Smooth muscle cell (in vitro differentiated cells): ENCODE data around the gene RPL10A. TPM values are rescaled to one million over a fixed set of nuclear protein-coding genes. Genes with fewer than 3 reads are reported as not detected.

Experiments
- DNase-seq: peaks from one replicate; lab custom pipeline; 2025; ENCODE audit not compliant: unreplicated experiment; lab: John Stamatoyannopoulos, UW
- H2AFZ ChIP-seq: fragments of 200-600 bp; sonication (generic); 2 replicates; pipeline ENCODE4 v1.6.0; 2016; ENCODE audit warnings: antibody characterized with exemption, low read depth, mild to moderate bottlenecking
- H3F3A ChIP-seq: fragments of 200-600 bp; sonication (generic); 2 replicates; pipeline ENCODE4 v1.6.0; 2017; ENCODE audit warnings: antibody characterized with exemption, low read depth
- H3K27ac ChIP-seq: fragments of 200-600 bp; sonication (generic); 2 replicates; pipeline ENCODE4 v1.5.1; 2016; ENCODE audit warnings: low read depth, mild to moderate bottlenecking
- H3K27me3 ChIP-seq: fragments of 200-600 bp; sonication (generic); 2 replicates; pipeline ENCODE4 v1.6.1; 2016; ENCODE audit warnings: low read depth, mild to moderate bottlenecking
- H3K36me3 ChIP-seq: fragments of 200-600 bp; sonication (generic); 2 replicates; pipeline ENCODE4 v1.5.1; 2016; ENCODE audit warnings: low read depth
- H3K4me1 ChIP-seq: fragments of 200-600 bp; sonication (generic); 2 replicates; pipeline ENCODE4 v1.5.1; 2016; ENCODE audit warnings: low read depth
- H3K4me2 ChIP-seq: fragments of 200-600 bp; sonication (generic); 2 replicates; pipeline ENCODE4 v1.6.0; 2016; ENCODE audit warnings: mild to moderate bottlenecking
- H3K4me3 ChIP-seq: fragments of 200-600 bp; sonication (generic); 2 replicates; pipeline ENCODE4 v1.5.1; 2016; ENCODE audit warnings: mild to moderate bottlenecking
- H3K79me2 ChIP-seq: fragments of 200-600 bp; sonication (generic); 2 replicates; pipeline ENCODE4 v1.6.0; 2016; ENCODE audit warnings: low read depth, mild to moderate bottlenecking
- H3K9ac ChIP-seq: fragments of 200-600 bp; sonication (generic); 2 replicates; pipeline ENCODE4 v1.6.0; 2016; ENCODE audit warnings: low read depth
- H3K9me3 ChIP-seq: fragments of 200-600 bp; sonication (generic); replicated peaks from 2 replicates; pipeline ENCODE4 v1.5.1; 2016; ENCODE audit warnings: low read depth
- H4K20me1 ChIP-seq: fragments of 200-600 bp; sonication (generic); 2 replicates; pipeline ENCODE4 v1.6.0; 2016; ENCODE audit warnings: low read depth
- CTCF ChIP-seq: fragments of 200-600 bp; sonication (generic); IDR thresholded peaks from 2 replicates; pipeline ENCODE4 v1.5.1; 2017; ENCODE audit warnings: borderline replicate concordance, mild to moderate bottlenecking, antibody characterized with exemption; ENCODE audit not compliant: insufficient read depth, poor library complexity, severe bottlenecking
- WGBS: methylation state at CpG from one replicate; pipeline ENCODE4 v1.1.7; 2016; ENCODE audit warnings: low lambda C conversion rate; 5-methylcytosine and 5-hydroxymethylcytosine counted together
- polyA plus RNA-seq: library from polyadenylated mRNA; unstranded; fragments of >200 nt; fragmentation: Nextera tagmentation; extraction: Ambion mirVana; gene quantifications from 2 replicates; pipeline ENCODE4 v1.2.1, GENCODE V29; 2016
- total RNA-seq: library from RNA; depleted of rRNA; stranded (reverse); fragments of >200 nt; gene quantifications from 2 replicates; pipeline ENCODE4 v1.2.3, GENCODE V29; 2014

RPL10A gene
- total and polyA plus RNA-seq, 2 experiments from 2014 or later = 307 to 1,090 TPM

- H3K79me2 ChIP-seq = peaks cover 66% of the 10 kb centered on the region
- H3K36me3 ChIP-seq = no peaks in the 10 kb centered on the region
- no peak for DNase-seq
- H3K4me1 ChIP-seq = peaks cover 60% of the 10 kb centered on the region
- H3K27me3 ChIP-seq = no peaks in the 10 kb centered on the region
- no peaks in the 10 kb centered on the region for H3K9me3 ChIP-seq
- no peak overlapping the region for H3K4me3 ChIP-seq
- H3K9ac ChIP-seq = peak overlapping the region; percentile 68
- TF ChIP-seq CTCF = no peak
- H2AFZ ChIP-seq = no peak overlapping the region
- H3F3A ChIP-seq = peaks cover 6% of the 10 kb centered on the region
- H3K27ac ChIP-seq = peak overlapping the region; percentile 94
- H3K4me2 ChIP-seq = peak overlapping the region; percentile 80
- H4K20me1 ChIP-seq = peaks cover 81% of the 10 kb centered on the region
- WGBS = 18% methylated on average over 60 of the region's 61 CpGs
These were observed 18.1 kb downstream of the RPL10A start for GRCh38 chr6:35486005-35486925.

GRCh38 chr6:35487658-35488516, 19.7 kb downstream of the RPL10A start:
- Histone ChIP-seq H3K4me3 (no peak overlapping the region), H3F3A (peaks cover 11% of the 10 kb centered on the region), H3K27me3 (no peaks in the 10 kb centered on the region), H3K36me3 (no peaks in the 10 kb centered on the region), H3K4me2 (peak overlapping the region; percentile 24), H3K4me1 (peaks cover 77% of the 10 kb centered on the region), H3K27ac (peak overlapping the region; percentile 94), H3K9me3 (no peaks in the 10 kb centered on the region), H4K20me1 (peaks cover 81% of the 10 kb centered on the region), H3K79me2 (peaks cover 76% of the 10 kb centered on the region), H2AFZ (no peak overlapping the region), H3K9ac (peak overlapping the region; percentile 22)
- DNase-seq = no peak
- WGBS = 57% methylated on average over 3 of the region's 9 CpGs
- no peak for TF ChIP-seq CTCF

GRCh38 chr6:35488517-35488862, 20.3 kb downstream of the RPL10A start:
- peaks cover 82% of the 10 kb centered on the region for H3K4me1 ChIP-seq
- H3K9me3 ChIP-seq = no peaks in the 10 kb centered on the region
- peaks cover 80% of the 10 kb centered on the region for H3K79me2 ChIP-seq
- no peaks in the 10 kb centered on the region for H3K27me3 ChIP-seq
- no peak overlapping the region for H2AFZ ChIP-seq
- DNase-seq = no peak
- TF ChIP-seq CTCF = no peak
- no peak overlapping the region for H3K9ac ChIP-seq
- 79% methylated on average over 9 of the region's 9 CpGs for WGBS
- peaks cover 17% of the 10 kb centered on the region for H3F3A ChIP-seq
- H4K20me1 ChIP-seq = peaks cover 85% of the 10 kb centered on the region
- H3K27ac ChIP-seq = peak overlapping the region; percentile 94
- no peaks in the 10 kb centered on the region for H3K36me3 ChIP-seq
- peak overlapping the region; percentile 24 for H3K4me2 ChIP-seq
- H3K4me3 ChIP-seq = no peak overlapping the region
